GM12874 (cell line): ENCODE results near the gene RAPGEF1.

ENCODE experiments used
- CTCF ChIP-seq: IDR thresholded peaks from 2 replicates; pipeline ENCODE4 v1.5.1; 2011; ENCODE audit warnings: low read depth, mild to moderate bottlenecking, control low read depth, low read length, moderate library complexity; ENCODE audit not compliant: insufficient read depth

Gene RAPGEF1

GRCh38 chr9:131584858-131585257, 155.0 kb downstream of the RAPGEF1 start:
- no peak for TF ChIP-seq CTCF

DNA sequence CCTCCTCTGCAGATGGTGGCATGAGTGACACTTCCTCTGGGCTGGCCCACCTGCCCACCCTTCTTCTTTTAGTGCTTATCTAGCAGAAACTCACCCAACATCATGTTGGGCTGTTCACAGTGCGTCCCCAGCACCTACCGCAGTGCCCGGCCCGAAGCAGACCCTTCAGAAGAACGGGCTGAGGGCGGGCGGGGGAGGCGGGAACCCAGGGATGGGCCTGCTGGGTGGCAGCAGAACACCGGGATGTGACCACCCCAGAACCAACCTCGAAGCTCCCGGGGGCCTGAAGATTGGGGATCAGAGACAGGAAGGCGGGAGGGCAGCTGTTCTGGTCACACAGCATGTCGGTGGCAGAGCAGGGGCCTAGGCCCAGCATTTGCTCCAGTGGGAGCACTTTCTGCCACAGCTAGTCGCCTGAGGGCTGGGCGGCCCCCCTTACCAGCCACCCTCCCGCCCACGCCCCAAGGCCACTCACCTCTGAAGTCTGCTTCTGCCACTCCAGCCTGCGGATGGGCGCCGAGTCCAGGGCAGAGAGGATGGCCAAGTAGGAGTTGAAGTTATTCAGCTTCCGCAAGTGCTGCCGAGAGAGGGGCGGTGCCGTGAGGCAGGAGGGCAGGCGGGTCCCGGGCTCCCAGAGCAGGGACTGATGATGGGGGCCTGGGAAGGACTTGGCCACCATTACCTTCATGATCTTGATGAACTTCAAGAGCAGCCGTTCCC, 155.9 kb downstream of the RAPGEF1 start:
- no peak for TF ChIP-seq CTCF

- TF ChIP-seq CTCF, result no peak
These were observed 156.6 kb downstream of the RAPGEF1 start for GRCh38 chr9:131583337-131583645.

- TF ChIP-seq CTCF, result no peak
These were observed 157.2 kb downstream of the RAPGEF1 start for GRCh38 chr9:131582466-131583336.

DNA sequence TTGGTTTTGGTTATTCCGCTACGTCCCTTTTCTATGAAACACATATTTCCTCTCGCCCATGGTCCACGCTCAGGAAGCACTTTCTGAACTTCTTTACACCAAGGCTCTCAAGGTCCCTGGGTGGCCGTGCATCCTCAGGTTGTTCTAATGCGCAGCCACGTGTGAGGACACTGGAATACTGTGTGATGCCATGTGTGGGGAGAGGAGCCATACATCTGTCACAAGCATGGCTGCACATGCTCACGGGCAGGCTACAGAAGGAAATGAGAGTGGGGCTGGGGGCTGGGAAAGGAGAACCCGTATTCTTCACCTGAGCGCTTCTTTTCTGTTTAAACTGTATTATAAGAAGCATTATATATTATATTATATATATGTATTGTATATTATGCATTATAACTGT, 157.8 kb downstream of the RAPGEF1 start:
- TF ChIP-seq CTCF, result no peak

DNA sequence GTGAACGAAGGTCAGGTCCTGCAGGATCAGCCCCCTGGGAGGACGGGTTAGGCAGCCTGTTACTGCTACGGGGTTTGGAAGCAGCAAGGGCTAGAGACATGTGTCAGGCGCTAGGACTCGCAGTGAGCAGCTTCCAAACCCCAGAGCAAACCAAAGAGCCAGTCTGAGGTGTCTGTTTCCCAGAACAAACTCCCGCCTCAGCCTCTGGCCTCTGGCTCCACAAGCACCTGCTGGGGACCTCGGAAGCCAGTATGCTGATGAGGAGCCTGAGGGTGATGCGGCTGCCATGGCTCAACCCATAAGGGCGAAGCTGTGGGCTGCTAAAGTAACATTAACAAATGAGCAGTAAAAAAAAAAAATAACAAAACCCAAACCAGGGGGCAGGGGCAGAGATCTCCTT, 159.5 kb downstream of the RAPGEF1 start:
- no peak for TF ChIP-seq CTCF

DNA sequence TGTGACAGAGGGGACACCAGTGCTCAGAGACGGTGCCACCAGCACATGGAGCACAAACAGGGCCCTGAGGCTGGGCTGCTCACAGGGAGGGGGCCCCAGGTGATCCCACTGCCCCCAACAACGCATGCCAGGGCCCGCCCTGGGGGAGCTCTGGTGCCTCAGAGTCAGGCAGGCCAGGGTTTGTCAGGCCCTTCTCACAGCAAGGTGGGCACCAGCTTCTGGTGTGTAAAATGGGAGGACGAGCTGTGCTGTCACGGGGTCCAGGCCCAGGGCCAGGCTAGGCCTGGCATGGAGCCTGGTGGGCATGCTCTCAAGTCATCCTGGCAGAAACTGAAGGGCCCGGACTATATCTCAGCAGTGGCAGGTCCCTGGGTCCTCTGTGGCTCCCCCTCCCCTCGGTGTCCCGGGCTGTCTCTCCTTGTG, 160.1 kb downstream of the RAPGEF1 start:
- no peak for TF ChIP-seq CTCF
